Measurements from ENCODE around the gene MMP3. TPM values are rescaled to one million over a fixed set of nuclear protein-coding genes. Genes with fewer than 3 reads are reported as not detected.

MMP3 gene
- total RNA-seq (ENCODE audit: unreplicated experiment), result not detected
- long read RNA-seq, result 0 reads

GRCh38 chr11:102843489-102843888, at the start of gene MMP3:
TSS of gene MMP3 (minus strand) at chr11:102843609. CDS start at chr11:102843546, 63 bp downstream.
- H3K27ac Mint-ChIP-seq (ENCODE audit: unreplicated experiment), result no peak within 1 kb of the TSS
- no peaks in the 10 kb centered on the region for H3K9me3 Mint-ChIP-seq (ENCODE audit: unreplicated experiment)
- H3K4me1 Mint-ChIP-seq (ENCODE audit: low read depth, unreplicated experiment), result peaks cover 4% of the 10 kb centered on the region
- H3K4me3 Mint-ChIP-seq (ENCODE audit: unreplicated experiment), result no peak within 1 kb of the TSS
- no peak for TF ChIP-seq CTCF (IDR thresholded peaks at IDR 0.05; ENCODE audit: partially characterized antibody, unreplicated experiment)
- H3K36me3 Mint-ChIP-seq (ENCODE audit: unreplicated experiment), result no peaks in the 10 kb centered on the region
- no peaks in the 10 kb centered on the region for H3K27me3 Mint-ChIP-seq (ENCODE audit: unreplicated experiment)
- no peak for DNase-seq

GRCh38 chr11:102891736-102892135, 48.3 kb upstream of the MMP3 start:
- no peaks in the 10 kb centered on the region for H3K9me3 Mint-ChIP-seq (ENCODE audit: unreplicated experiment)
- H3K27me3 Mint-ChIP-seq (ENCODE audit: unreplicated experiment), result peaks cover 2% of the 10 kb centered on the region
- no peaks in the 10 kb centered on the region for H3K36me3 Mint-ChIP-seq (ENCODE audit: unreplicated experiment)
- H3K27ac Mint-ChIP-seq (ENCODE audit: unreplicated experiment), result no peak overlapping the region
- no peaks in the 10 kb centered on the region for H3K4me1 Mint-ChIP-seq (ENCODE audit: low read depth, unreplicated experiment)
- no peak for TF ChIP-seq CTCF (IDR thresholded peaks at IDR 0.05; ENCODE audit: partially characterized antibody, unreplicated experiment)
- DNase-seq, result no peak
- no peak overlapping the region for H3K4me3 Mint-ChIP-seq (ENCODE audit: unreplicated experiment)

- H3K27me3 Mint-ChIP-seq (ENCODE audit: unreplicated experiment), result no peaks in the 10 kb centered on the region
- peaks cover 3% of the 10 kb centered on the region for H3K9me3 Mint-ChIP-seq (ENCODE audit: unreplicated experiment)
- no peak overlapping the region for H3K27ac Mint-ChIP-seq (ENCODE audit: unreplicated experiment)
- no peak for DNase-seq
- no peaks in the 10 kb centered on the region for H3K4me1 Mint-ChIP-seq (ENCODE audit: low read depth, unreplicated experiment)
- H3K36me3 Mint-ChIP-seq (ENCODE audit: unreplicated experiment), result no peaks in the 10 kb centered on the region
- no peak for TF ChIP-seq CTCF (IDR thresholded peaks at IDR 0.05; ENCODE audit: partially characterized antibody, unreplicated experiment)
- H3K4me3 Mint-ChIP-seq (ENCODE audit: unreplicated experiment), result no peak overlapping the region
Observed at GRCh38 chr11:102886999-102887398, 43.6 kb upstream of the MMP3 start.

- Mint-ChIP-seq H3K4me3 (ENCODE audit: unreplicated experiment) (no peak overlapping the region), H3K4me1 (ENCODE audit: low read depth, unreplicated experiment) (no peaks in the 10 kb centered on the region), H3K27me3 (ENCODE audit: unreplicated experiment) (no peaks in the 10 kb centered on the region), H3K36me3 (ENCODE audit: unreplicated experiment) (no peaks in the 10 kb centered on the region), H3K9me3 (ENCODE audit: unreplicated experiment) (peaks cover 3% of the 10 kb centered on the region), H3K27ac (ENCODE audit: unreplicated experiment) (no peak overlapping the region)
- no peak for DNase-seq
- TF ChIP-seq CTCF (IDR thresholded peaks at IDR 0.05; ENCODE audit: partially characterized antibody, unreplicated experiment), result no peak
Observed at GRCh38 chr11:102883141-102883540, 39.7 kb upstream of the MMP3 start.

GRCh38 chr11:102882389-102883024, 39.1 kb upstream of the MMP3 start:
- H3K4me3 Mint-ChIP-seq (ENCODE audit: unreplicated experiment), result no peak overlapping the region
- H3K36me3 Mint-ChIP-seq (ENCODE audit: unreplicated experiment), result no peaks in the 10 kb centered on the region

More at GRCh38 chr11:102882389-102883024, 39.1 kb upstream of the MMP3 start:
- DNase-seq, result no peak
- Mint-ChIP-seq H3K4me1 (ENCODE audit: low read depth, unreplicated experiment) (no peaks in the 10 kb centered on the region), H3K9me3 (ENCODE audit: unreplicated experiment) (peaks cover 3% of the 10 kb centered on the region), H3K27me3 (ENCODE audit: unreplicated experiment) (no peaks in the 10 kb centered on the region), H3K27ac (ENCODE audit: unreplicated experiment) (no peak overlapping the region)
- TF ChIP-seq CTCF (IDR thresholded peaks at IDR 0.05; ENCODE audit: partially characterized antibody, unreplicated experiment), result no peak

Data from glutamatergic neuron (in vitro differentiated cells).